Keratinocyte (primary cell): ENCODE data around the gene DDRGK1. TPM values are rescaled to one million over a fixed set of nuclear protein-coding genes. Genes with fewer than 3 reads are reported as not detected.

Experiments
- DNase-seq: peaks from one replicate; pipeline ENCODE4 v3.0.0-alpha.2; 2011; ENCODE audit warnings: low read depth, missing footprints, low spot score
- FAIRE-seq: peaks from 2 replicates; lab custom pipeline; 2011; peaks lifted over from hg19 to GRCh38; lab: Jason Lieb, UNC
- H2AFZ ChIP-seq: 2 replicates; pipeline ENCODE4 v1.6.0; 2012; ENCODE audit warnings: low read length, control low read depth, inconsistent platforms; ENCODE audit not compliant: control insufficient read depth
- H3K27ac ChIP-seq: 2 replicates; pipeline ENCODE4 v1.5.1; 2011; ENCODE audit warnings: low read length; ENCODE audit not compliant: control insufficient read depth, insufficient read depth
- H3K27me3 ChIP-seq: 3 replicates; pipeline ENCODE4 v1.6.0; 2011; ENCODE audit warnings: low read length; ENCODE audit not compliant: control insufficient read depth, insufficient read depth; ENCODE audit errors: extremely low read depth
- H3K36me3 ChIP-seq, 2 experiments: 2 replicates in 1 of 2; 3 replicates in 1 of 2; pipeline ENCODE4 v1.5.1; 2011; ENCODE audit warnings: low read length in 2 of 2, mild to moderate bottlenecking in 1 of 2; ENCODE audit not compliant: control insufficient read depth in 2 of 2, insufficient read depth in 2 of 2; ENCODE audit errors: extremely low read depth in 1 of 2
- H3K4me1 ChIP-seq: 3 replicates; pipeline ENCODE4 v1.5.1; 2011; ENCODE audit warnings: low read length; ENCODE audit not compliant: control insufficient read depth, insufficient read depth; ENCODE audit errors: extremely low read depth
- H3K4me2 ChIP-seq: 3 replicates; pipeline ENCODE4 v1.6.0; 2011; ENCODE audit warnings: low read depth, low read length; ENCODE audit not compliant: control insufficient read depth, insufficient read depth; ENCODE audit errors: extremely low read depth
- H3K4me3 ChIP-seq, 3 experiments: fragments of 200-600 bp in 1 of 3; sonication (generic) in 1 of 3; 2 replicates in 2 of 3; 3 replicates in 1 of 3; pipeline ENCODE4 v1.5.1; 2011 to 2016; ENCODE audit warnings: low read length in 3 of 3, mild to moderate bottlenecking in 3 of 3, control low read depth in 2 of 3, inconsistent platforms in 1 of 3, low read depth in 1 of 3, mixed read lengths in 1 of 3, mixed run types in 1 of 3, moderate library complexity in 1 of 3; ENCODE audit not compliant: control insufficient read depth in 2 of 3, insufficient read depth in 2 of 3; ENCODE audit errors: extremely low read depth in 1 of 3
- H3K79me2 ChIP-seq: 2 replicates; pipeline ENCODE4 v1.6.0; 2012; ENCODE audit warnings: low read length; ENCODE audit not compliant: control insufficient read depth, insufficient read depth
- H3K9ac ChIP-seq: 3 replicates; pipeline ENCODE4 v1.6.0; 2011; ENCODE audit warnings: low read length; ENCODE audit not compliant: control insufficient read depth, insufficient read depth; ENCODE audit errors: extremely low read depth
- H3K9me1 ChIP-seq: 3 replicates; pipeline ENCODE4 v1.6.0; 2011; ENCODE audit warnings: low read length; ENCODE audit not compliant: control insufficient read depth, insufficient read depth; ENCODE audit errors: extremely low read depth
- H3K9me3 ChIP-seq: 2 replicates; pipeline ENCODE4 v1.5.1; 2012; ENCODE audit warnings: low read depth, low read length; ENCODE audit not compliant: control insufficient read depth
- H4K20me1 ChIP-seq: 3 replicates; pipeline ENCODE4 v1.6.0; 2011; ENCODE audit warnings: low read length; ENCODE audit not compliant: control insufficient read depth, insufficient read depth; ENCODE audit errors: extremely low read depth
- EZH2 ChIP-seq: IDR thresholded peaks from one replicate; pipeline ENCODE4 v1.6.1; 2012; ENCODE audit warnings: inconsistent platforms, mild to moderate bottlenecking, low read length, moderate library complexity
- dilution Hi-C: fragments of 300-500 bp; cut with MboI; formaldehyde crosslinking; loops from one replicate; pipeline ENCODE4 v1.7.0; 2020; ENCODE audit warnings: low sequenced_read_pairs; ENCODE audit not compliant: extremely low pct_ligation_motif_present
- polyA plus RNA-seq, 5 experiments: library from polyadenylated mRNA; depleted of rRNA in 3 of 5; stranded (reverse) in 3 of 5; stranded (forward) in 1 of 5; unstranded in 1 of 5; fragments of >200 nt; gene quantifications; 1 replicate in 1 of 5; 2 replicates in 3 of 5; 3 replicates in 1 of 5; pipeline versions ENCODE4 v1.2.1 to v1.2.3, GENCODE V29; 2011 to 2012; ENCODE audit warnings: missing spikeins in 2 of 5, low read depth in 1 of 5, low replicate concordance in 1 of 5
- TF ChIP-seq, protein P1 (sequence below), 3 experiments: IDR thresholded peaks in 1 of 3; conservative IDR thresholded peaks in 1 of 3; optimal IDR thresholded peaks in 1 of 3; 2 replicates in 2 of 3; 3 replicates in 1 of 3; pipeline versions ENCODE3 to v1.5.1; 2011; ENCODE audit warnings: low read length in 3 of 3, mild to moderate bottlenecking in 3 of 3, moderate library complexity in 2 of 3, control low read depth in 1 of 3, inconsistent platforms in 1 of 3; ENCODE audit not compliant: insufficient read depth in 2 of 3; ENCODE audit errors: extremely low read depth in 1 of 3

DDRGK1 gene
- polyA plus RNA-seq, 1 donor (not counting 4 experiments of a cell fraction or from before 2014, with no cell fraction given): 32.2 TPM

DNA sequence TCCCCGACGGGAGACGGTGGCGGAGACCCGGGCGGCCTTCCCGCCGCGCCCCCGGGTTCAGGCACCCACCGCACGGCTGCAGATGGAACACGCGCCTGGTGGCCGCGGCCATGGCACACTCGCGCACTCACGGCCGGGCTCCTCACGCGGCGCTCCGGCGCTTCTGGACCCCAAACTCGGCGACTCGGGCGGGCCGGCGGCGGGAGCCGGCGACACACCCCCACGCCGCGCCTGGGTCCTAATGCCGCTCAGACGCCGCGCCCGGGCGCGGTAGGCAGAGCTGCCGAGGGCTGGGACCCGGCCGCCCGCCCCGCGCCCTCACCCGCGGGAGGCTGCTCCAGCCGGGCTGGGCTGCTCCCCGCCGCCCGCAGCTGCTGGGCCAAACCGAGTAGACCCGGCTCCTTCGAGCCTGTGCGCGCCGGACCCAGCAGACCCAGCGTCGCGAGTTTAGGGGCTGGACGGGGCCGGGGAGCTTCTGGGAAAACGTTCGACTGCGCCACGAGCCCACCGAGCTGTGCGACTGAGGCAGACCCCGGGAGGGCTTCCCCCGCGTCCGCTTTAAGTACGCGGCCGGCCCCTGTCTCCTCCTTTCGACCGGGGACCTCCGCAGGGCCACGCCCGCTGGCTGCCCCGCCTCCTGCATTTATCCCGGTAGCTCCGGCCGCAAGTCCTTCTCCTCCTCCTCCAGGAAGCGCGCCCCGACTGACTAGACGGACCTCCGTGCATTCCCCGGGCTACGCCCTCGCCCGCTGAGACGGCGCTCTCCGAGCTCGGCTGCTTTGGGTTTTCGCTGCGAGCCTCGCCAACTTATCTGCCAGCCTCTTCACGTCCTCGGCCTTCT is 34.8 kb upstream of the DDRGK1 start, which contains the start of gene SLC4A11:
SLC4A11 (minus strand) TSS at position 165 of the 841 bp plus-strand sequence; CDS start at position 112, 53 bp downstream.
- no peaks in the 10 kb centered on the region for H3K9me3 ChIP-seq
- H3K36me3 ChIP-seq: peaks cover 2% of the 10 kb centered on the region in 2 experiments
- no peaks in the 10 kb centered on the region for H3K27me3 ChIP-seq
- FAIRE-seq (peak; percentile 68), DNase-seq (peak; percentile 45)
- peak within 1 kb of the TSS; percentile 87 for H3K4me2 ChIP-seq
- dilution Hi-C loops: no loop called here
- H3K9ac ChIP-seq: peak within 1 kb of the TSS; percentile 77
- peak within 1 kb of the TSS; percentile 66 to 87 (median 86) for H3K4me3 ChIP-seq
- peaks cover 2% of the 10 kb centered on the region for H3K9me1 ChIP-seq
- TF ChIP-seq, protein P1, sequence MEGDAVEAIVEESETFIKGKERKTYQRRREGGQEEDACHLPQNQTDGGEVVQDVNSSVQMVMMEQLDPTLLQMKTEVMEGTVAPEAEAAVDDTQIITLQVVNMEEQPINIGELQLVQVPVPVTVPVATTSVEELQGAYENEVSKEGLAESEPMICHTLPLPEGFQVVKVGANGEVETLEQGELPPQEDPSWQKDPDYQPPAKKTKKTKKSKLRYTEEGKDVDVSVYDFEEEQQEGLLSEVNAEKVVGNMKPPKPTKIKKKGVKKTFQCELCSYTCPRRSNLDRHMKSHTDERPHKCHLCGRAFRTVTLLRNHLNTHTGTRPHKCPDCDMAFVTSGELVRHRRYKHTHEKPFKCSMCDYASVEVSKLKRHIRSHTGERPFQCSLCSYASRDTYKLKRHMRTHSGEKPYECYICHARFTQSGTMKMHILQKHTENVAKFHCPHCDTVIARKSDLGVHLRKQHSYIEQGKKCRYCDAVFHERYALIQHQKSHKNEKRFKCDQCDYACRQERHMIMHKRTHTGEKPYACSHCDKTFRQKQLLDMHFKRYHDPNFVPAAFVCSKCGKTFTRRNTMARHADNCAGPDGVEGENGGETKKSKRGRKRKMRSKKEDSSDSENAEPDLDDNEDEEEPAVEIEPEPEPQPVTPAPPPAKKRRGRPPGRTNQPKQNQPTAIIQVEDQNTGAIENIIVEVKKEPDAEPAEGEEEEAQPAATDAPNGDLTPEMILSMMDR (optimal IDR thresholded peaks at IDR 0.05 in 1 of 3, IDR thresholded peaks at IDR 0.05 in 1 of 3, conservative IDR thresholded peaks at IDR 0.05 in 1 of 3; ENCODE audit: extremely low read depth in 1 of 3, insufficient read depth in 2 of 3, low read length in 3 of 3): no peak
- no peak for TF ChIP-seq EZH2
- H2AFZ ChIP-seq: peak within 1 kb of the TSS; percentile 95
- H3K27ac ChIP-seq: peak within 1 kb of the TSS; percentile 57
- H3K4me1 ChIP-seq: peaks cover 25% of the 10 kb centered on the region
- H3K79me2 ChIP-seq: no peaks in the 10 kb centered on the region
- H4K20me1 ChIP-seq: peaks cover 8% of the 10 kb centered on the region

DNA sequence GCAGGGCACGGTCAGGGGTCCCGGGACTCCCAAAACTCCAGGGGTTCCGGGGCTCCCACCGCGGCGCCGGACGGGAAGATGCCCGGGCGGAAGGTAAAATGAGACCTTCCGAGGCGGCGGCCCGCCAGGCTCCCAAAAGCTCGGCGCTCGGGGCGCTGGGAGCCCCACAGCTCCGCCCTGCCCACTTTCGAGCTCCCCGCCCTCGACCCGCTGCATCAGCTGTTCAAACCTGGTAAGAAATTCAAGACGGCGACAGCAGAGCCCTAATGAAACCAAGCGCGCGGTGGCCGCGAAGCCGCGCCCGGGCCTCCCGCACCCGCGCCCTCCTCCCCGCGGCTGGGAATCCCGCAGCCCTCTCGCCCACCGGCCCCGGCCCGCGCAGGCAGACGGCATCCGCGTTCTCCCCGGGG is 34.1 kb upstream of the DDRGK1 start:
- Histone ChIP-seq H3K9me3 (no peaks in the 10 kb centered on the region), H3K27ac (no peak overlapping the region), H3K9me1 (peaks cover 2% of the 10 kb centered on the region), H3K4me2 (peak overlapping the region; percentile 87), H2AFZ (peak overlapping the region; percentile 56), H3K27me3 (no peaks in the 10 kb centered on the region), H4K20me1 (peaks cover 8% of the 10 kb centered on the region), H3K4me1 (peaks cover 25% of the 10 kb centered on the region), H3K79me2 (no peaks in the 10 kb centered on the region), H3K36me3 (peaks cover 2% of the 10 kb centered on the region in 2 experiments), H3K9ac (peak overlapping the region; percentile 77), H3K4me3 (peak overlapping the region; percentile 66 to 87 (median 86))
- dilution Hi-C loops: no loop called here
- TF ChIP-seq EZH2: no peak
- TF ChIP-seq, protein P1 (optimal IDR thresholded peaks at IDR 0.05 in 1 of 3, IDR thresholded peaks at IDR 0.05 in 1 of 3, conservative IDR thresholded peaks at IDR 0.05 in 1 of 3; ENCODE audit: extremely low read depth in 1 of 3, insufficient read depth in 2 of 3, low read length in 3 of 3): no peak
- DNase-seq (no peak), FAIRE-seq (no peak)
